Liver (tissue), 3 donors: ENCODE results near the gene CCDC88C.
"Not testable (repeated sequence)": the region's sequence is repeated elsewhere in the genome, so short reads cannot be mapped to it uniquely, and the experiment has no call there.

Source experiments
- ATF3 ChIP-seq: IDR thresholded peaks from 2 replicates; pipeline ENCODE4 v1.6.1; 2016; ENCODE audit warnings: antibody characterized with exemption
- EGR1 ChIP-seq, 2 donors: IDR thresholded peaks; 2 replicates each; pipeline ENCODE4 v1.6.1; 2016 to 2018; ENCODE audit warnings: antibody characterized with exemption in 2 of 2, low read depth in 2 of 2
- FOXA1 ChIP-seq: IDR thresholded peaks from 2 replicates; pipeline ENCODE4 v1.6.1; 2016; ENCODE audit warnings: antibody characterized with exemption
- GABPA ChIP-seq, 2 donors: IDR thresholded peaks in 1 of 2; conservative IDR thresholded peaks in 1 of 2; 2 replicates each; pipeline ENCODE4 v1.6.1; 2016; ENCODE audit warnings: antibody characterized with exemption in 2 of 2, mild to moderate bottlenecking in 1 of 2, moderate library complexity in 1 of 2
- HNF4A ChIP-seq, 2 donors: conservative IDR thresholded peaks; 2 replicates each; pipeline ENCODE4 v1.6.1; 2016; ENCODE audit warnings: antibody characterized with exemption in 2 of 2, mild to moderate bottlenecking in 2 of 2
- HNF4G ChIP-seq: IDR thresholded peaks from 2 replicates; pipeline ENCODE4 v1.6.1; 2016; ENCODE audit warnings: antibody characterized with exemption
- RAD21 ChIP-seq, 2 donors: IDR thresholded peaks; 2 replicates each; pipeline ENCODE4 v1.6.1; 2016; ENCODE audit warnings: antibody characterized with exemption in 2 of 2, mild to moderate bottlenecking in 2 of 2
- REST ChIP-seq: IDR thresholded peaks from 2 replicates; pipeline ENCODE4 v1.6.1; 2016; ENCODE audit warnings: antibody characterized with exemption, mild to moderate bottlenecking
- RXRA ChIP-seq, 2 donors: IDR thresholded peaks; 2 replicates each; pipeline ENCODE4 v1.6.1; 2017 to 2018; ENCODE audit warnings: antibody characterized with exemption in 2 of 2, mild to moderate bottlenecking in 1 of 2
- SP1 ChIP-seq: IDR thresholded peaks from 2 replicates; pipeline ENCODE4 v1.6.1; 2018; ENCODE audit warnings: antibody characterized with exemption, mild to moderate bottlenecking
- TAF1 ChIP-seq: conservative IDR thresholded peaks from 2 replicates; pipeline ENCODE4 v1.6.1; 2016; ENCODE audit warnings: antibody characterized with exemption, mild to moderate bottlenecking
- YY1 ChIP-seq: IDR thresholded peaks from 2 replicates; pipeline ENCODE4 v1.6.1; 2016; ENCODE audit warnings: antibody characterized with exemption, mild to moderate bottlenecking
- TF ChIP-seq, protein P1 (sequence below): fragments of 150-350 bp; IDR thresholded peaks from 2 replicates; pipeline ENCODE4 v1.5.1; 2017; ENCODE audit warnings: improper control_type of control experiment, low read depth, low read length; ENCODE audit not compliant: missing input control
- donor health status: healthy.
- donor health status: healthy.

GRCh38 chr14:91425531-91425944, 7.9 kb upstream of the CCDC88C start:
- TF ChIP-seq, protein P1, sequence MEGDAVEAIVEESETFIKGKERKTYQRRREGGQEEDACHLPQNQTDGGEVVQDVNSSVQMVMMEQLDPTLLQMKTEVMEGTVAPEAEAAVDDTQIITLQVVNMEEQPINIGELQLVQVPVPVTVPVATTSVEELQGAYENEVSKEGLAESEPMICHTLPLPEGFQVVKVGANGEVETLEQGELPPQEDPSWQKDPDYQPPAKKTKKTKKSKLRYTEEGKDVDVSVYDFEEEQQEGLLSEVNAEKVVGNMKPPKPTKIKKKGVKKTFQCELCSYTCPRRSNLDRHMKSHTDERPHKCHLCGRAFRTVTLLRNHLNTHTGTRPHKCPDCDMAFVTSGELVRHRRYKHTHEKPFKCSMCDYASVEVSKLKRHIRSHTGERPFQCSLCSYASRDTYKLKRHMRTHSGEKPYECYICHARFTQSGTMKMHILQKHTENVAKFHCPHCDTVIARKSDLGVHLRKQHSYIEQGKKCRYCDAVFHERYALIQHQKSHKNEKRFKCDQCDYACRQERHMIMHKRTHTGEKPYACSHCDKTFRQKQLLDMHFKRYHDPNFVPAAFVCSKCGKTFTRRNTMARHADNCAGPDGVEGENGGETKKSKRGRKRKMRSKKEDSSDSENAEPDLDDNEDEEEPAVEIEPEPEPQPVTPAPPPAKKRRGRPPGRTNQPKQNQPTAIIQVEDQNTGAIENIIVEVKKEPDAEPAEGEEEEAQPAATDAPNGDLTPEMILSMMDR = not testable (repeated sequence)
- not testable (repeated sequence) for TF ChIP-seq REST; HNF4G; YY1; TAF1; RAD21 (IDR thresholded peaks at IDR 0.05); HNF4A (conservative IDR thresholded peaks at IDR 0.05); FOXA1; EGR1 (IDR thresholded peaks at IDR 0.05; ENCODE audit: low read depth in 2 of 2); RXRA (IDR thresholded peaks at IDR 0.05); SP1; ATF3; GABPA (IDR thresholded peaks at IDR 0.05 in 1 of 2, conservative IDR thresholded peaks at IDR 0.05 in 1 of 2)
